ENCODE measurements around the gene FXYD3. TPM values are rescaled to one million over a fixed set of nuclear protein-coding genes. Genes with fewer than 3 reads are reported as not detected.

The FXYD3 gene
- total RNA-seq, 1 donor from 2014 or later: not detected

GRCh38 chr19:35073941-35074340 lies 41.7 kb upstream of the FXYD3 start:
- Mint-ChIP-seq H3K36me3 (ENCODE audit: low read depth, unreplicated experiment) (no peaks in the 10 kb centered on the region), H3K4me3 (ENCODE audit: unreplicated experiment) (no peak overlapping the region), H3K9me3 (ENCODE audit: unreplicated experiment) (no peaks in the 10 kb centered on the region), H3K27me3 (ENCODE audit: low read depth, unreplicated experiment) (peaks cover 24% of the 10 kb centered on the region), H3K4me1 (ENCODE audit: low read depth, unreplicated experiment) (no peaks in the 10 kb centered on the region), H3K27ac (ENCODE audit: unreplicated experiment) (no peak overlapping the region)
- Histone ChIP-seq H2AFZ (ENCODE audit: low read depth, low read length) (no peak overlapping the region), H3K79me2 (ENCODE audit: insufficient read depth, low read length) (no peaks in the 10 kb centered on the region), H3K36me3 (ENCODE audit: insufficient read depth, low read length) (no peaks in the 10 kb centered on the region), H4K20me1 (ENCODE audit: insufficient read depth, low read length) (no peaks in the 10 kb centered on the region), H3K4me1 (ENCODE audit: insufficient read depth, low read length) (no peaks in the 10 kb centered on the region), H3K9me3 (ENCODE audit: insufficient read depth, low read depth, low read length) (peaks cover 4% of the 10 kb centered on the region), H3K27ac (ENCODE audit: low read depth, low read length) (no peak overlapping the region), H3K27me3 (ENCODE audit: insufficient read depth, low read length) (no peaks in the 10 kb centered on the region), H3K9ac (ENCODE audit: low read length) (no peak overlapping the region), H3K4me3 (ENCODE audit: insufficient read depth, low read depth, low read length) (no peak overlapping the region), H3K4me2 (ENCODE audit: low read length) (no peak overlapping the region)
- FAIRE-seq (no peak), DNase-seq (ENCODE audit: low read depth) (no peak)
- TF ChIP-seq EZH2 (IDR thresholded peaks at IDR 0.05; ENCODE audit: insufficient read depth, low read length): no peak
- TF ChIP-seq CTCF (IDR thresholded peaks at IDR 0.05; ENCODE audit: insufficient read depth, low read depth, low read length): no peak

- Histone ChIP-seq H3K4me2 (ENCODE audit: low read length) (no peak overlapping the region), H3K27me3 (ENCODE audit: insufficient read depth, low read length) (no peaks in the 10 kb centered on the region), H3K9ac (ENCODE audit: low read length) (no peak overlapping the region), H3K27ac (ENCODE audit: low read depth, low read length) (no peak overlapping the region), H3K4me1 (ENCODE audit: insufficient read depth, low read length) (no peaks in the 10 kb centered on the region), H2AFZ (ENCODE audit: low read depth, low read length) (no peak overlapping the region), H3K36me3 (ENCODE audit: insufficient read depth, low read length) (no peaks in the 10 kb centered on the region), H3K4me3 (ENCODE audit: insufficient read depth, low read depth, low read length) (no peak overlapping the region), H3K79me2 (ENCODE audit: insufficient read depth, low read length) (no peaks in the 10 kb centered on the region), H4K20me1 (ENCODE audit: insufficient read depth, low read length) (no peaks in the 10 kb centered on the region), H3K9me3 (ENCODE audit: insufficient read depth, low read depth, low read length) (peaks cover 4% of the 10 kb centered on the region)
- no peaks in the 10 kb centered on the region for H3K9me3 Mint-ChIP-seq (ENCODE audit: unreplicated experiment)
- DNase-seq (ENCODE audit: low read depth) (no peak), FAIRE-seq (no peak)
- peaks cover 29% of the 10 kb centered on the region for H3K27me3 Mint-ChIP-seq (ENCODE audit: low read depth, unreplicated experiment)
- no peaks in the 10 kb centered on the region for H3K36me3 Mint-ChIP-seq (ENCODE audit: low read depth, unreplicated experiment)
- no peaks in the 10 kb centered on the region for H3K4me1 Mint-ChIP-seq (ENCODE audit: low read depth, unreplicated experiment)
- H3K4me3 Mint-ChIP-seq (ENCODE audit: unreplicated experiment): no peak overlapping the region
- no peak overlapping the region for H3K27ac Mint-ChIP-seq (ENCODE audit: unreplicated experiment)
- no peak for TF ChIP-seq CTCF (IDR thresholded peaks at IDR 0.05; ENCODE audit: insufficient read depth, low read depth, low read length)
- TF ChIP-seq EZH2 (IDR thresholded peaks at IDR 0.05; ENCODE audit: insufficient read depth, low read length): no peak
These were observed 41.0 kb upstream of the FXYD3 start for GRCh38 chr19:35074426-35075201.

All from astrocyte (in vitro differentiated cells and primary cell).